ENCODE measurements around the gene PITPNM2. TPM values are rescaled to one million over a fixed set of nuclear protein-coding genes. Genes with fewer than 3 reads are reported as not detected.

The PITPNM2 gene
- total and polyA plus RNA-seq, 2 of the 8 experiments (the other 6 are each of a cell fraction or from before 2014, with no cell fraction given): 0.59 to 3.4 TPM

GRCh38 chr12:123102366-123102765 is 48.5 kb downstream of the PITPNM2 start:
- no peak overlapping the region for H3K23ac ChIP-seq (ENCODE audit: insufficient read length)
- H3K4ac ChIP-seq (replicated peaks; ENCODE audit: insufficient read length, low read depth, low read length): peak overlapping the region; percentile 73
- H2BK5ac ChIP-seq (ENCODE audit: low read depth, low read length): peak overlapping the region; percentile 73; the same call in 1 of the 2 replicates
- peak overlapping the region; percentile 60 for H2BK120ac ChIP-seq (replicated peaks; ENCODE audit: low read depth, low read length)
- no peak overlapping the region for H3K4me3 ChIP-seq (ENCODE audit: extremely low read depth in 1 of 4, insufficient read depth in 2 of 4, low read depth in 3 of 4, low read length in 4 of 4)
- H4K91ac ChIP-seq (replicated peaks; ENCODE audit: insufficient read length, low read length): peak overlapping the region; percentile 75
- H3K23me2 ChIP-seq (ENCODE audit: low read depth, low read length): no peaks in the 10 kb centered on the region
- peak; percentile 24 for FAIRE-seq
- H2AFZ ChIP-seq (ENCODE audit: low read length): 0 out of 2 replicates have a peak overlapping the region, but pooled peaks have one; percentile 29
- no peak for DNase-seq (ENCODE audit: low read depth in 1 of 2, low spot score in 2 of 2)
- H3K9ac ChIP-seq (replicated peaks in 1 of 4; ENCODE audit: extremely low read depth in 1 of 4, low read depth in 3 of 4, low read length in 3 of 4): no peak overlapping the region
- peak overlapping the region; percentile 42; the same call in 1 of the 2 replicates for H2AK5ac ChIP-seq (ENCODE audit: low read depth, low read length)
- H2BK20ac ChIP-seq (ENCODE audit: low read length): peak overlapping the region; percentile 90; the same call in 1 of the 2 replicates
- H4K20me1 ChIP-seq (replicated peaks in 1 of 2; ENCODE audit: control insufficient read depth in 1 of 2, insufficient read depth in 2 of 2, low read length in 2 of 2): no peaks in the 10 kb centered on the region
- no peak overlapping the region for H3K27ac ChIP-seq (ENCODE audit: low read depth, low read length)
- no peaks in the 10 kb centered on the region for H3K36me3 ChIP-seq (ENCODE audit: control insufficient read depth in 2 of 4, insufficient read depth in 4 of 4, low read length in 3 of 4)
- H3K4me2 ChIP-seq (ENCODE audit: insufficient read depth in 1 of 2, low read depth in 2 of 2, low read length in 2 of 2): peak overlapping the region in 1 of 2 experiments; percentile 8; a peak in 1 of 4 replicates
- no peak overlapping the region for H3K56ac ChIP-seq (replicated peaks; ENCODE audit: insufficient read length, low read depth, low read length)
- TF ChIP-seq, protein P1, sequence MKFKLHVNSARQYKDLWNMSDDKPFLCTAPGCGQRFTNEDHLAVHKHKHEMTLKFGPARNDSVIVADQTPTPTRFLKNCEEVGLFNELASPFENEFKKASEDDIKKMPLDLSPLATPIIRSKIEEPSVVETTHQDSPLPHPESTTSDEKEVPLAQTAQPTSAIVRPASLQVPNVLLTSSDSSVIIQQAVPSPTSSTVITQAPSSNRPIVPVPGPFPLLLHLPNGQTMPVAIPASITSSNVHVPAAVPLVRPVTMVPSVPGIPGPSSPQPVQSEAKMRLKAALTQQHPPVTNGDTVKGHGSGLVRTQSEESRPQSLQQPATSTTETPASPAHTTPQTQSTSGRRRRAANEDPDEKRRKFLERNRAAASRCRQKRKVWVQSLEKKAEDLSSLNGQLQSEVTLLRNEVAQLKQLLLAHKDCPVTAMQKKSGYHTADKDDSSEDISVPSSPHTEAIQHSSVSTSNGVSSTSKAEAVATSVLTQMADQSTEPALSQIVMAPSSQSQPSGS (IDR thresholded peaks at IDR 0.05; ENCODE audit: low read length): no peak
- TF ChIP-seq SIN3A (conservative IDR thresholded peaks at IDR 0.05 in 1 of 2, IDR thresholded peaks at IDR 0.05 in 1 of 2; ENCODE audit: low read depth in 1 of 2, low read length in 2 of 2): no peak
- TF ChIP-seq, protein P2, sequence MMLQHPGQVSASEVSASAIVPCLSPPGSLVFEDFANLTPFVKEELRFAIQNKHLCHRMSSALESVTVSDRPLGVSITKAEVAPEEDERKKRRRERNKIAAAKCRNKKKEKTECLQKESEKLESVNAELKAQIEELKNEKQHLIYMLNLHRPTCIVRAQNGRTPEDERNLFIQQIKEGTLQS (IDR thresholded peaks at IDR 0.05; ENCODE audit: insufficient read depth, low read depth, low read length): no peak
- no peak for TF ChIP-seq RFX5 (IDR thresholded peaks at IDR 0.05; ENCODE audit: borderline replicate concordance, low read depth, low read length)
- no peak for TF ChIP-seq ASH2L (IDR thresholded peaks at IDR 0.05; ENCODE audit: low read length)
- TF ChIP-seq HDAC6 (IDR thresholded peaks at IDR 0.05; ENCODE audit: low read depth, low read length): no peak
- TF ChIP-seq KDM1A (IDR thresholded peaks at IDR 0.05; ENCODE audit: borderline replicate concordance, low read length): no peak
- TF ChIP-seq KDM5A (IDR thresholded peaks at IDR 0.05; ENCODE audit: low read length): no peak
- no peak overlapping the region for H3K18ac ChIP-seq (ENCODE audit: extremely low read depth, low read length)
- no peaks in the 10 kb centered on the region for H3K79me1 ChIP-seq (ENCODE audit: low read depth, low read length)
- H2BK15ac ChIP-seq (ENCODE audit: low read length): no peak overlapping the region; the same call in 1 of the 2 replicates
- peaks cover 9 to 23% (median 16%) of the 10 kb centered on the region in 4 experiments for H3K4me1 ChIP-seq (replicated peaks in 1 of 4; ENCODE audit: control insufficient read depth in 3 of 4, insufficient read depth in 4 of 4, low read length in 3 of 4)
- ChIA-PET POLR2A (ENCODE audit: partially characterized antibody) (interaction anchor here (0.7 to 2.2 kb wide), 5 partner anchors 9 to 266 kb away, joined by 3 to 4 read pairs (median 3); no protein-coding TSS in a partner anchor), CTCF (ENCODE audit: partially characterized antibody) (interaction anchor here (0.7 to 1.6 kb wide), 6 partner anchors 9 to 129 kb away, joined by 3 to 4 read pairs (median 3); no protein-coding TSS in a partner anchor)
- no peaks in the 10 kb centered on the region; a peak in 1 of 7 replicates for H3K27me3 ChIP-seq (replicated peaks in 1 of 4; ENCODE audit: control insufficient read depth in 3 of 4, extremely low read depth in 1 of 4, insufficient read depth in 3 of 4, low read length in 3 of 4)
- WGBS, 2 experiments (ENCODE audit: extremely low coverage in 1 of 2, insufficient coverage in 1 of 2, insufficient read length in 1 of 2, insufficient replicate concordance in 2 of 2, low coverage in 1 of 2, low lambda C conversion rate in 2 of 2, missing lambda C conversion rate in 1 of 2): 65% methylated on average over 2 of the region's 2 CpGs; no CpG with 5 or more reads in 1 of the 2 experiments
- no peak overlapping the region; the same call in 1 of the 2 replicates for H4K8ac ChIP-seq (ENCODE audit: extremely low read depth, insufficient read depth, low read length)
- no peaks in the 10 kb centered on the region for H3K9me3 ChIP-seq (ENCODE audit: insufficient read depth in 2 of 2, low read depth in 1 of 2, low read length in 1 of 2)
- peak overlapping the region; percentile 96; the same call in 1 of the 2 replicates for H2BK12ac ChIP-seq (ENCODE audit: low read depth, low read length)
- no peaks in the 10 kb centered on the region; a peak in 1 of 4 replicates for H3K79me2 ChIP-seq (ENCODE audit: control insufficient read depth in 1 of 2, insufficient read depth in 2 of 2, low read length in 2 of 2)
- no peak overlapping the region for H4K5ac ChIP-seq (ENCODE audit: insufficient read length, low read depth, low read length)
- H3K14ac ChIP-seq (ENCODE audit: insufficient read length): no peak overlapping the region

Measured in H1 (cell line).